H1 (cell line): ENCODE results near the gene MIPOL1. TPM values are rescaled to one million over a fixed set of nuclear protein-coding genes. Genes with fewer than 3 reads are reported as not detected.
"Not testable (repeated sequence)": the region's sequence is repeated elsewhere in the genome, so short reads cannot be mapped to it uniquely, and the experiment has no call there.

Experiments used
- CTCF ChIA-PET: fragments of 300-600 bp; sonication (Branson Sonifier 250); formaldehyde crosslinking; loops from one replicate; lab custom pipeline; 2021; ENCODE audit not compliant: partially characterized antibody; lab: Charles Lee
- POLR2A ChIA-PET: fragments of 300-600 bp; sonication (Branson Sonifier 250); formaldehyde crosslinking; loops from one replicate; lab custom pipeline; 2021; ENCODE audit warnings: inconsistent platforms; ENCODE audit not compliant: partially characterized antibody; lab: Charles Lee
- DNase-seq, 2 experiments: peaks; one replicate each; pipeline versions ENCODE4 v3.0.0 to v3.0.0-alpha.2; 2010 to 2022; ENCODE audit warnings: low spot score in 2 of 2, low read depth in 1 of 2, mixed read lengths in 1 of 2
- FAIRE-seq: peaks from 2 replicates; lab custom pipeline; 2011; peaks lifted over from hg19 to GRCh38; lab: Jason Lieb, UNC
- H2AFZ ChIP-seq: 2 replicates; pipeline ENCODE4 v1.8.1; 2012; ENCODE audit warnings: low read length, inconsistent platforms
- H2AK5ac ChIP-seq: 2 replicates; pipeline ENCODE4 v1.6.1; 2013; ENCODE audit warnings: low read depth, low read length
- H2BK120ac ChIP-seq: replicated peaks from 2 replicates; pipeline ENCODE3; 2013; ENCODE audit warnings: low read depth, low read length, inconsistent platforms
- H2BK12ac ChIP-seq: 2 replicates; pipeline ENCODE4 v1.6.1; 2013; ENCODE audit warnings: low read depth, low read length
- H2BK15ac ChIP-seq: 2 replicates; pipeline ENCODE4 v1.6.1; 2013; ENCODE audit warnings: low read length
- H2BK20ac ChIP-seq: 2 replicates; pipeline ENCODE4 v1.6.1; 2013; ENCODE audit warnings: low read length
- H2BK5ac ChIP-seq: 2 replicates; pipeline ENCODE4 v1.6.1; 2013; ENCODE audit warnings: low read depth, low read length
- H3K14ac ChIP-seq: 2 replicates; pipeline ENCODE4 v1.6.1; 2013; ENCODE audit warnings: inconsistent platforms; ENCODE audit not compliant: insufficient read length
- H3K18ac ChIP-seq: 2 replicates; pipeline ENCODE4 v1.6.1; 2013; ENCODE audit warnings: low read length; ENCODE audit errors: extremely low read depth
- H3K23ac ChIP-seq: 2 replicates; pipeline ENCODE4 v1.6.1; 2013; ENCODE audit warnings: inconsistent platforms; ENCODE audit not compliant: insufficient read length
- H3K23me2 ChIP-seq: 2 replicates; pipeline ENCODE4 v1.6.1; 2013; ENCODE audit warnings: low read depth, low read length
- H3K27ac ChIP-seq: 2 replicates; pipeline ENCODE4 v1.6.1; 2011; ENCODE audit warnings: low read depth, low read length, inconsistent platforms
- H3K27me3 ChIP-seq, 4 experiments: replicated peaks in 1 of 4; 1 replicate in 1 of 4; 2 replicates in 3 of 4; pipeline versions ENCODE4 v1.6.1 to v1.8.1; 2011 to 2013; ENCODE audit warnings: low read length in 3 of 4, mild to moderate bottlenecking in 3 of 4, inconsistent platforms in 2 of 4, mixed read lengths in 2 of 4, moderate library complexity in 1 of 4; ENCODE audit not compliant: control insufficient read depth in 3 of 4, insufficient read depth in 3 of 4; ENCODE audit errors: extremely low read depth in 1 of 4
- H3K36me3 ChIP-seq, 4 experiments: 2 replicates each; pipeline versions ENCODE4 v1.6.1 to v1.8.1; 2011 to 2013; ENCODE audit warnings: mild to moderate bottlenecking in 4 of 4, low read length in 3 of 4, moderate library complexity in 2 of 4, control low read depth in 1 of 4, inconsistent platforms in 1 of 4; ENCODE audit not compliant: insufficient read depth in 4 of 4, control insufficient read depth in 2 of 4
- H3K4ac ChIP-seq: replicated peaks from 2 replicates; pipeline ENCODE3; 2013; ENCODE audit warnings: low read length, low read depth, mixed read lengths, inconsistent platforms; ENCODE audit not compliant: insufficient read length
- H3K4me1 ChIP-seq, 4 experiments: replicated peaks in 1 of 4; 1 replicate in 1 of 4; 2 replicates in 3 of 4; pipeline versions ENCODE4 v1.6.1 to v1.8.1; 2011 to 2013; ENCODE audit warnings: low read length in 3 of 4, inconsistent platforms in 2 of 4, mixed read lengths in 1 of 4; ENCODE audit not compliant: insufficient read depth in 4 of 4, control insufficient read depth in 3 of 4
- H3K4me2 ChIP-seq, 2 experiments: 2 replicates each; pipeline versions ENCODE4 v1.6.1 to v1.8.1; 2011 to 2013; ENCODE audit warnings: low read depth in 2 of 2, low read length in 2 of 2, control low read depth in 1 of 2, inconsistent platforms in 1 of 2, mild to moderate bottlenecking in 1 of 2; ENCODE audit not compliant: insufficient read depth in 1 of 2
- H3K4me3 ChIP-seq, 4 experiments: fragments of 200-600, 300-600 bp in 1 of 4; sonication (generic), shearing (Covaris generic), sonication (Bioruptor Twin) in 1 of 4; 2 replicates each; pipeline versions ENCODE4 v1.5.1 to v1.8.1; 2011 to 2016; ENCODE audit warnings: low read length in 4 of 4, low read depth in 3 of 4, control low read depth in 2 of 4, inconsistent platforms in 2 of 4, mild to moderate bottlenecking in 2 of 4, mixed read lengths in 1 of 4, moderate library complexity in 1 of 4; ENCODE audit not compliant: insufficient read depth in 2 of 4; ENCODE audit errors: extremely low read depth in 1 of 4
- H3K56ac ChIP-seq: replicated peaks from 2 replicates; pipeline ENCODE3; 2013; ENCODE audit warnings: low read depth, mild to moderate bottlenecking, mixed read lengths, low read length, inconsistent platforms; ENCODE audit not compliant: insufficient read length
- H3K79me1 ChIP-seq: 2 replicates; pipeline ENCODE4 v1.6.1; 2013; ENCODE audit warnings: low read depth, low read length, control low read depth
- H3K79me2 ChIP-seq, 2 experiments: 2 replicates each; pipeline versions ENCODE4 v1.6.1 to v1.8.1; 2012 to 2013; ENCODE audit warnings: low read length in 2 of 2, mild to moderate bottlenecking in 2 of 2, inconsistent platforms in 1 of 2; ENCODE audit not compliant: insufficient read depth in 2 of 2, control insufficient read depth in 1 of 2
- H3K9ac ChIP-seq, 4 experiments: replicated peaks in 1 of 4; 1 replicate in 1 of 4; 2 replicates in 3 of 4; pipeline versions ENCODE4 v1.6.1 to v1.8.1; 2011 to 2013; ENCODE audit warnings: low read depth in 3 of 4, low read length in 3 of 4, control low read depth in 2 of 4, mild to moderate bottlenecking in 2 of 4, moderate library complexity in 2 of 4, inconsistent platforms in 1 of 4; ENCODE audit errors: extremely low read depth in 1 of 4
- H3K9me3 ChIP-seq, 2 experiments: 2 replicates each; pipeline versions ENCODE4 v1.6.1 to v1.8.1; 2012 to 2013; ENCODE audit warnings: mild to moderate bottlenecking in 2 of 2, moderate library complexity in 2 of 2, control low read depth in 1 of 2, inconsistent platforms in 1 of 2, low read depth in 1 of 2, low read length in 1 of 2, mixed read lengths in 1 of 2; ENCODE audit not compliant: insufficient read depth in 2 of 2
- H4K20me1 ChIP-seq, 2 experiments: replicated peaks in 1 of 2; 2 replicates each; pipeline versions ENCODE3 to v1.8.1; 2011 to 2013; ENCODE audit warnings: inconsistent platforms in 2 of 2, low read length in 2 of 2, mild to moderate bottlenecking in 1 of 2; ENCODE audit not compliant: insufficient read depth in 2 of 2, control insufficient read depth in 1 of 2
- H4K5ac ChIP-seq: 2 replicates; pipeline ENCODE4 v1.6.1; 2013; ENCODE audit warnings: low read length, low read depth, mixed read lengths, inconsistent platforms; ENCODE audit not compliant: insufficient read length
- H4K8ac ChIP-seq: 2 replicates; pipeline ENCODE4 v1.8.0; 2013; ENCODE audit warnings: mild to moderate bottlenecking, moderate library complexity, low read length, inconsistent platforms; ENCODE audit not compliant: insufficient read depth; ENCODE audit errors: extremely low read depth
- H4K91ac ChIP-seq: replicated peaks from 2 replicates; pipeline ENCODE3; 2013; ENCODE audit warnings: low read length, mixed read lengths, inconsistent platforms; ENCODE audit not compliant: insufficient read length
- WGBS, 2 experiments: shearing (Covaris generic) in 1 of 2; methylation state at CpG; one replicate each; pipeline versions ENCODE4 v1.1.6 to v1.1.7; 2013 to 2015; ENCODE audit warnings: low lambda C conversion rate in 2 of 2, mixed read lengths in 2 of 2, inconsistent platforms in 1 of 2, low coverage in 1 of 2, missing lambda C conversion rate in 1 of 2; ENCODE audit not compliant: insufficient replicate concordance in 2 of 2, insufficient coverage in 1 of 2, insufficient read length in 1 of 2; ENCODE audit errors: extremely low coverage in 1 of 2, missing lambda C conversion rate in 1 of 2; 5-methylcytosine and 5-hydroxymethylcytosine counted together
- polyA plus RNA-seq, 7 experiments: library from polyadenylated mRNA; depleted of rRNA in 3 of 7; stranded (reverse) in 5 of 7; unstranded in 2 of 7; fragments of >200 nt in 5 of 7; fragments of 200-250 nt in 2 of 7; gene quantifications; 1 replicate in 5 of 7; 2 replicates in 1 of 7; 4 replicates in 1 of 7; pipeline versions ENCODE4 v1.2.1 to v1.2.3, GENCODE V29; 2011 to 2013; ENCODE audit warnings: missing spikeins in 2 of 7, mixed read lengths in 2 of 7
- total RNA-seq: library from RNA; stranded (reverse); fragmentation: NEBNext Ultra II Directional; extraction: Animal tissue kit (Norgen Biotek cat#: 25700); gene quantifications from 2 replicates; pipeline ENCODE4 v1.2.1, GENCODE V29; 2021
- TF ChIP-seq, protein P1 (sequence below): IDR thresholded peaks from 2 replicates; pipeline ENCODE4 v1.6.1; 2011; ENCODE audit warnings: low read depth, mild to moderate bottlenecking, low read length; ENCODE audit not compliant: insufficient read depth

Gene MIPOL1
- total and polyA plus RNA-seq, 2 of the 8 experiments (the other 6 are each of a cell fraction or from before 2014, with no cell fraction given) = 2.8 to 23.9 TPM

DNA sequence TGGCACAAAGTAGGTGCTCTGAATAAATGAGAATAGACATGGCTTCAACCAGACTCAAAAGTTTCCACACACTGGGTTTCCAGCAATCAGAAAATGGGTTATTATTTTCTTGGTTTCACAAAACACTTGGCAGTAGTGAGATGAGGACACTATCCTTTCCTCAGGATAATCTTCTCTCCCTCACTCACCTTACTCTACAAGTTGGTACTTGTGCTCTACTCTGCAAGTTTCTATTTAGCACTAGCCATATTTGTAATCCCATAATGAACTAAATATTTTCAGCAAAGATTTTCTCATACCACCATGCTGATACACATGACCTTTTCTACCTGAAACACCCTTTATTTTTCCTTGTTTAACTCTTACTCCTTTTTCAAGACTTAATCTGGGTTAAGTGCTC, 259.6 kb downstream of the MIPOL1 start (continued):
- TF ChIP-seq, protein P1, sequence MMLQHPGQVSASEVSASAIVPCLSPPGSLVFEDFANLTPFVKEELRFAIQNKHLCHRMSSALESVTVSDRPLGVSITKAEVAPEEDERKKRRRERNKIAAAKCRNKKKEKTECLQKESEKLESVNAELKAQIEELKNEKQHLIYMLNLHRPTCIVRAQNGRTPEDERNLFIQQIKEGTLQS = no peak

DNA sequence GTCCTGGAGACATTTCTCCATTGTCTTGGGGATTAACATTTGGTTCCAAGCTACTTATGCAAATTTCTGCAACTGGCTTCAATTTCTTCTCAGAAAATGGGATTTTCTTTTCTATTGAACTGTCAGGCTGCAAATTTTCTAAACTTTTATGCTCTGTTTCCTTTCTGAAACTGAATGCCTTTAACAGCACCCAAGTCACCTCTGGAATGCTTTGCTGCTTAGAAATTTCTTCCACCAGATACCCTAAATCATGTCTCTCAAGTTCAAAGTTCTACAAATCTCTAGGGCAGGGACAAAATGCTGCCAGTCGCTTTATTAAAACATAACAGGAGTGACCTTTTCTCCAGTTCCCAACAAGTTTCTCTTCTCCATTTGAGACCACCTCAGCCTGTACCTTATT, 264.7 kb downstream of the MIPOL1 start:
- H3K23me2 ChIP-seq, H3K23ac ChIP-seq, H3K4ac ChIP-seq, H2AFZ ChIP-seq, POLR2A ChIA-PET, H3K27me3 ChIP-seq, H3K9ac ChIP-seq, H3K4me3 ChIP-seq, H3K9me3 ChIP-seq, H4K91ac ChIP-seq, H4K5ac ChIP-seq, H4K8ac ChIP-seq, H2BK20ac ChIP-seq, CTCF ChIA-PET, H2AK5ac ChIP-seq, H3K79me2 ChIP-seq, H3K18ac ChIP-seq, H2BK12ac ChIP-seq, DNase-seq, H3K56ac ChIP-seq, FAIRE-seq, H2BK120ac ChIP-seq, H3K4me1 ChIP-seq, H2BK5ac ChIP-seq, H2BK15ac ChIP-seq, H3K14ac ChIP-seq, H3K27ac ChIP-seq, H3K36me3 ChIP-seq, H4K20me1 ChIP-seq, H3K79me1 ChIP-seq, H3K4me2 ChIP-seq: not testable (repeated sequence)
- 88% methylated on average over 1 of the region's 1 CpG; no CpG with 5 or more reads in 1 of the 2 experiments for WGBS, 2 experiments
